GM18867 (cell line): Measurements from ENCODE around the gene SPNS3.

Experiments
- ATAC-seq: cut with Tn5 transposase; IDR thresholded peaks from one replicate; pipeline ENCODE4 v1.9.1; 2021; ENCODE audit warnings: mild to moderate bottlenecking, moderate library complexity; ENCODE audit not compliant: unreplicated experiment

The SPNS3 gene

DNA sequence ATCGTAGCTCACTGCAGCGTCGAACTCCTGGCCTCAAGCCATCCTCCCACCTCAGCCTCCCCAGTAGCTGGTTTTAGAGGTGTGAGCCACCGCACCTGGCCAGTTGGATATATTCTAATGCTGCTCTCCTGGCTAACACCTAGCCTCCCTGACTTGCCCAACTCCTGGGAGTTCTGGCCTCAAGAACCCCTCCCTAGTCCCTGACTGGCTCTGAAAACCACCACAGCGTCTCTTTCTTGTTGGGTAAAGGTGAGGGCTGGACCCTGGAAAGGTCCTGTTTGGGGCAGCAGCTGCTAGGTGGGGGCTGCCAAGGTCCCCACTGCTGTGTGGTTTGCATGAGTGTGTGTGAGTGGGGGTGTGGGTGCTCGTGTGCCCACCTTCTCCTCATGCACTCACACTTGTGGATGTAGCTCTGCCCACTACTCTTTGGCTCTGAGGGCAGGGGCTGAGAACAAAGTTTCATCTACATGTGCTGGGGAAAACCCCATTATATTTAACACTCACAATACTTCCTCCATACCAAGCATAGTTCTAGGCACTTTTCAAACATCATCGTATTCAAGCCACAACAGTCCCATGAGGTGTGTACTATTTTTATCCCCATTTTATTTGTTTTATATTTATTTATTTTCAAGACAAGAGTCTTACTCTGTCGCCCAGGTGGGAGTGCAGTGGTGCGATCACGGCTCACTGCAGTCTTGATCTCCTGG, 7.1 kb upstream of the SPNS3 start:
- no peak for ATAC-seq

DNA sequence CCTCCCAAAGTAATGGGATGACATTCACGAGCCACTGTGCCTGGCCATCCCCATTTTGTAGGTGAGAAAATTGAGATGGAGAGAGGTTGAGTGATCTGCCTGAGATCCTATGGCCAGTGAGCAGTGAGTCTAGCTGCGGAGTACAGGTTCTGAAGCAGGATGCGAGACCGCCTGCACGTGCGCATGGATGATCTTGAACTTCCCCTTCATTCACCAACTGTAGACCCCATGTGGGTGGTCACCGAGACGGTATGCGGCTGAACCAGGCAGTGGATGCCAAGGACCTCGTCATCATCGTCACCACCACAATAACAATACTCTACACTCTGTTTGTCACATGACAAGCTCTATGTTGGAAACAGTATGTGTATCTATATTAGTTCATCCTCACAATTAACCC, 6.2 kb upstream of the SPNS3 start:
- no peak for ATAC-seq

- ATAC-seq, result no peak
Measured at GRCh38 chr17:4436381-4436780, 2.6 kb downstream of the SPNS3 start.

GRCh38 chr17:4436846-4437245, 3.1 kb downstream of the SPNS3 start:
- ATAC-seq, result no peak

DNA sequence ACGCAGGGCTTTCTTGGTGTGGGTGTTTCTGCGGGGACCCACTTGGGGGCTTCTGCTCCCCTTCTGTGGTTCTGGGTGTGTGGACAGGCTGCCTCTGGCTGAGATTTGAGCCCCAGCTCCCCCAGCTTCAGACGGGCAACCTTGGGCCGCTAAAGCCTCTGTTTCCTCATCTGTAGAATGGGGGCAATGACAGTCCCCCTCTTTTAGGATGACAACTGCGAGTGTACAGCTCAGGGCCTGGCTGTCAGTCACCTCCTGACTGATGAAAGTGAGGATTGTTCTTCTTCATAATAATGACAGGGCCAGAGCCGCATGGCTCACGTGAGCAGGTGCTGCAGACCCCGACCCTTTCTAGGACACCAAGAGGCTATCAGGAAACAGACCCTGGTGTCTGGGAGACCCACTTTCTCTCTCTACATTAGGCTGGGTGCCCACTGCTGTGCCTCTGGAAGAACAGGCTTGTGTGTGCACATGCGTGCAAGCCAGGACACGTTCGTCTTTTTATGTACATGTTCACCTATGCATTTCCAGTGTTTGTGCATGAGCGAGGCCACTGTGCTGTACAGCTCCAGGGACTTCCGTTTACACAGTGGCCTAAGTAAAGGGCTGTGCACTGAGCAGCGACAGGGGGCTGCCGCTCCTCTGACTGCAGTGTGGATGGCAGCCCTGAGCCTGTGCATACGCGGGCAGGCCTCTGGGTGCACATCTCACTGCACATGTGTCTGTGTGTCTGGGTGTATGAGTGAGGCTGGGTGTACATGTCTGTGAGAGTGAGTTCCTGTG, 4.6 kb downstream of the SPNS3 start:
- no peak for ATAC-seq

DNA sequence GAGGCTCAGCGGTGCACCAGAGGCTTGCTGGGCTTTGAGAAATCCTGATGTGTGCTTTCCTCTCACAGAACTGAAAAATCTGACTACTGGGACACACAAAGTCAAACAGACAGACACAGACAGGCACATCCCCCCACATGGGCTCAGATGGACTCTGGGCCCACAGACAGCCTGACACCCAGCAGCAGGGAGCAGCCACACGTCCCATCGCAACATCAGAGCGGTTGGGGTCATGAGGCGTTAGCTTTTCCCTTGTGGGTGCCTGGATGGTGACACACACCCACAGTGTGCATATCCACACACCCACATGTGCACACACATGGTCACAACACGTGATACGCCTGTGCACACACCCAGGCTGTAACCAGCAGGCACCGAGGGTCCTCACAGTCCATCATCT, 6.3 kb downstream of the SPNS3 start:
- no peak for ATAC-seq

DNA sequence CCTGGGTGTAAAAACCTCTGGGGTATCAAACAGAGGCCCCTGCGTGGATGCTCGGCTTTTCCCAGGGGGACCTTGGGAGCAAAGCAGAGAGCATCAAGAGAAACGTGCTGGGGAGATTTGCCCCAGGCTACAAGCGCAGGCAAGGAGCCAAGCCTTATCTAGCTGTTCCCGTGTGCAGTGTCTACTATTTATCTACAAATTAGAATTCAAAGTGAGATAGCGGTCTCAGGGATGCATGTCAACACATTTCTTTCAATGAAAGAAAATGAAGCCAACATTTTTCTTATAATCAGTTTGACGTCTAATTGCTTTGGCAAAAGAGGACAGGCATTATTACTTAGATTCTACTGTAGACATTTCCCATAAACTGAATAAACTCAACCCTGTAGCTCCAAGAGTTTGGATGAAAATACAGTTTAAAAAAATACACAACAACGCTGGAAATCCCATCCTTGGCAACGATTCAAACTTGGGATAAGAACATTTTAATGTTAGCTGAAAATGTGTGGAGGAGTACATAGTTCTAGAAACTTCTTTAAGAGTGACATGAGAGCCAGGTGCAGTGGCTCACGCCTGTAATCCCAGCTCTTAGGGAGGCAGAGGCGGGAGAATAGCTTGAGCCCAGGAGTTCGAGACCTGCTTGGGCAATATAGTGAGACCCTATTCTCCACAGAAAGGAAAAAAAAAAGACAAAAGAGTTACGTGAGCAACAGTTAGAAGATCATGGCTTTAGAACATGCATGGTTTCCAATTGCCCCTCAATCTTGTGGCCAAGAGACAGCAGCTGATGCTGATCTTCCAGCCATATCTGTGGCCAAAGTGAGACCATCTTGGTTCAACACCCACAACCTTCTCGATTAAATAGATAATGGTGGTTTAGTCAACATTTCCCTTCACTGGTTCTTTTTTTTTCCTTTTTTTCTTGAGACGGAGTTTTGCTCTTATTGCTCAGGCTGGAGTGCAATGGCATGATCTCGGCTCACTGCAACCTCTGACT, 7.2 kb downstream of the SPNS3 start:
- ATAC-seq, result no peak

DNA sequence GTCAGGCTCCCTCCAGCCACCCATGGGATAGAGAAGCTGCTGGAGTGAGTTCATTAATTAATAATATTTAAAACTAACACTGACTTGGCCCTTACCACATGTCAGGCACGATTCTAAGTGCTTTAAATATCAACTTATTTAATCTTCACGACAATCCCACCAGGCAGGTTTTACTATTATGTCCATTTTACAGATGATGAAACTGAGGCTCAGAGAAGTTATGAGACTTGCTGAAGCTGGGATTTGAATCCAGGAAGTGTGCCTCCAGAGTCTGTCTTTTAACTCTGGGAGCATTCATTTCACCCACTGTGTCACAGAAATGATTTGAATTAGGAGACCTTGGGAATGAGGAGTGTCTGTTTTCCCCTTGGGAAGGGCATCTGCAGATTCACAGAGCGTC, 8.8 kb downstream of the SPNS3 start:
- no peak for ATAC-seq

DNA sequence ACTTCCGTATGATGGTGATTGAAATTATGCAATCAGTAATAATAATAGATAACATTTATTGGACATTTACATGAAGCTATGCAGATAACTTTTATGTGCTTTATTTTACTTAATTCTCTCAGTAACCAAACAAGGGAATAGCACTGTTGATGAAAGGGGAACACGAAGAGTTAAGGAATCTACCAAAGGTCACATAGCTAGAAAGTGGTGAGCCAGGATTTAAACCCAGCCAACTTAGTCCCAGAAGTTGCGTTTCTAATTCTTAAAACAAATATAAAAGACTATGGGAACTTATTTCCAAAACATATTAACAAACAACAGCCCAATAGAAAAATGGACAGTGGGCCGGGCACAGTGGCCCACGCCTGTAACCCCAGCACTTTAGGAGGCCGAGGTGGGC, 9.7 kb downstream of the SPNS3 start:
- no peak for ATAC-seq

GRCh38 chr17:4444782-4445473, 11.2 kb downstream of the SPNS3 start:
- ATAC-seq, result no peak

DNA sequence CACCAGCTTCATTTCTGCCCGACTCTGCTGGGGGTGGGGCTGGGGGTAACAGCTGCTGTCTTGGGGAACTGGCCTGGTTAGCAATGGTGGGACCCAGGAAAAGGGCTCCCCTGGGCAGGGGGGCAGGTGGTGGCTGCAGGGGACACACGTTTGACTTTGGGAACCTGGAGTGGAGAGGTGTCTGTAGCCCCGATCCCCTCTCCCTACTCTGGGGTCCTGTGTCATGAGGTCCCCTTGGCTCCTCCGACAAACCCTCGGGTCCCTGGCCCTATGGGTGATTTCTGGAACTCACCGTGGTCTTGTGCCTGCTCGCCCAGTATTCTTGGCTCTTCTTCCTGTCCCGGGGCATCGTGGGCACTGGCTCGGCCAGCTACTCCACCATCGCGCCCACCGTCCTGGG, 12.0 kb downstream of the SPNS3 start:
- no peak for ATAC-seq

DNA sequence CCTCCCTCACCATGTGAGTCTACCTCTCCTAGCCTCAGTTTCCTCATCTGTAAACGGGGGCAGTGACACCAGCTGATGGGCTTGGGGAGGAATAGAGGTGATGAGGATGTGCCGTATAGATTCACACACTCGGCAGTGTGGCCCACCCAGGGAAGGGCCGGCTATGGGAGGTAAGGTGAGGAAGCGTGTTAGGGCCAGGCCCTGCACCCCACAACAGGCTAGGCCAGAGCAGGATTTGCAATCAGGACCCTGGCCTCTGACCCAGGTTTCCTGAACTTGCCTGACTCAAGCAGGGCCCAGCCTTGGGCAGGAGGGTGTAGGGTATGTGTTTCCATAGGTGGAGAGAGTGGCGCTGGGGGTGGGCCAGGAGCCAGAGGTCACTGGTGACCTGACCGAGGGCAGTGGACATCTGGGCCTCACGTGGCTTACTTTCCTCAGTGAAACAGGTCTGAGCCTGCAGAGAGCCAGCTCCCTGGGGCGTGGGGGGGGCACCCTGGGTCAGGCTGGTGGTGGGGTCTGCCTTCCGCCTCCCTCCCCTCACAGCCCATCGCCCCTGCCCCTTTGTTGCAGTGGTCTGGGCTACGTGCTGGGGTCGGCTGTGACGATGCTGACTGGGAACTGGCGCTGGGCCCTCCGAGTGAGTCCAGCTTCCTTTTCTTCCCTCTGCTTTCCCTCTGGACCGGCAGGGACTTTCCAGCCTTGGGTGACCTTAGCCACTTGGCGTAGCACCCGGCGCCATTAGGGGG, 12.8 kb downstream of the SPNS3 start:
- ATAC-seq, result no peak

DNA sequence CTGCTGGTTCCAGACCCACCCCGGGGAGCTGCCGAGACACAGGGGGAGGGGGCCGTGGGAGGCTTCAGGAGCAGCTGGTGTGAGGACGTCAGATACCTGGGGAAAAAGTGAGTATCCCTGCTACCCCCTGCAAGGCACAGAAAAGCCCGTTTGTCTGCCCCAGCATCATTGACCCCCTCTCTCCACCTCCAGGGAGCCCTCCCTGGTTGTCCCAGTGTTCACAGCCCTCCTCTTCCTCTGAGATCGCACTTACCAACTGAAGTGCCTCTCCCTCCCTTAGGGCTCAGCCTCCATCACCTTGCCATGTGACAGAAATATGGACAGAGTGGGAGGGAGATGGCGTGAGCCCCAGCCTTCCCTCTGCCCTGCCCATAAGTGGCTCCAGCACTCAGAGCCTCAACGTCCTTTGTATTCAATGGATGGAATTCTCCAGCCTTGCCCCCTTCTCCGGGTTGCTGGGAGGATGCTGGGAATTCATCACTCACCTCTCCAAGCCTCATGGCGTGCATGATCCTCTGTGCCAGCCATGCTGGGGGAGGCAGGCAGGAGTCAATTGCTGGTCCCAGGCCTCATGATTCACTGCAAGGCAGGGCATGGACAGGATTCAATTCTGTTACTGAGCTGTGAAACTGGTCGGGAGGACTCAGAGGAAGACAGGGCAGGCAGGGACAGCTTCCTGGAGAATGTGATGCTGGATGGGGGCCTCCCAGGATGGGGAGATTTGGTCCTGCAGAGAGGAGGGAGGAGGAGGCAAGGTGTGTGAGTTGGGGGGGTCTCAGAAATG, 14.6 kb downstream of the SPNS3 start:
- ATAC-seq, result no peak

GRCh38 chr17:4449736-4450135, 16.0 kb downstream of the SPNS3 start:
- ATAC-seq, result no peak

DNA sequence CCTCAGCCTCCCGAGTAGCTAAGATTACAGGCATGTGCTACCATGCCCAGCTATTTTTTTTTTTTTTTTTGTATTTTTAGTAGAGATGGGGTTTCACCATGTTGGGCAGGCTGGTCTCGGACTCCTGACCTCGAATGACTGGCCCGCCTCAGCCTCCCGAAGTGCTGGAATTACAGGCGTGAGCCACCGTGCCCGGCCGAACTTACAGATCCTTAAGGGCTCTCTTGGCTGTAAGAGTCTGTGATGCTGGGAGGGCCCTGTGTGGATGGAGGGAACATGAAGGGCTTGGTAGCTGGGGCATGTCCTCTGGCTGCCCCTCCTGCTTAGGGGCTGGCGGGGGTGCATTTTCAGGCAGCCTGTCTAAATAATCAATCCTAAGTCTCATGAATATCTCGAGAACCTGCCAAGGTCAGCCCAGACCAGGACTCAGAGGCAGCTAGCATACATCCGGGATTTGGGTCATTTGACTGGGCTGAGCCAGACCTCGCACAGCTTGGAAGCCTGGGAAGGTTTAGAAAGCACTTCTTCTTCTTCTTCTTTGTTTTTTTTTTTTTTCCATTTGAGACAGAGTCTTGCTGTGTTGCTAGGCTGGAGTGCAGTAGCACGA, 17.1 kb downstream of the SPNS3 start:
- no peak for ATAC-seq

- no peak for ATAC-seq
Measured at GRCh38 chr17:4453812-4454591, 20.3 kb downstream of the SPNS3 start.

GRCh38 chr17:4460661-4461060, 26.9 kb downstream of the SPNS3 start:
- no peak for ATAC-seq

DNA sequence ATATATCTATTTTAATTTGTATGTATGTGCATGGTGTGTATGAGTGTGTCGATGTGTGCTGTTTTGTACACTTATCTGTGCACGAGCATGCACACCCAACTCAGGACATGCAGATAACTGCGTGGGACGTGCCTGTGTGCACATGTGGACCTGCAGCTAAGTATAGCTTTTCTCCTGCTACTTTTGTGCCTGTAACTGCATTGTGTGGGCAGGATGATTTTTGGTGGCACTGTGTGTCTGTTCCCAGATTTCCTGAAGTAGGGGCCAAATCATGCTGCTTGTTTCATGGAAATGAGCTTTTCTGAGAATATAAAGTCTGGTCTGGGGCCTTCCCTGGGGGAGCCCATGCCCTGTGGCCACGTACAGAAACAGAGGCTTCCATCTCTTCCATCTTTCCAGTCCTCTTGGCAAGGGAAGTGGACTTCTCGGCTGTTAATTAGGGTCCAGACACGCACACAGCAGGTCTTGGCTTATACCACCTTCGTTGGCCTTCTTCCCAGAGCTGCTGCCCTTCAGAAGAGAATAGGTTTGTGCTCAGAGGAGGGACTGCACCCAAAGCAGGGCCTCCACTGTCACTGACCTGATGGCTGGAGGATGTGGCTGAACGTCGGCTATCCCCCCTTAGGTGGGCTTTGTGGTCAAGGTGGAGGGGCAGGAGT, 30.2 kb downstream of the SPNS3 start:
- ATAC-seq, result no peak
